GM23338 (cell line): ENCODE results near the gene NXPE4. TPM values are rescaled to one million over a fixed set of nuclear protein-coding genes. Genes with fewer than 3 reads are reported as not detected.

Experiments used
- EZH2phosphoT487 ChIP-seq: fragments of 200-600 bp; sonication (generic); IDR thresholded peaks from one replicate; pipeline ENCODE4 v1.8.1; 2018; ENCODE audit warnings: antibody characterized with exemption; ENCODE audit not compliant: unreplicated experiment
- JUNB ChIP-seq: IDR thresholded peaks from one replicate; pipeline ENCODE4 v1.6.1; 2016; ENCODE audit warnings: antibody characterized with exemption; ENCODE audit not compliant: unreplicated experiment
- NANOG ChIP-seq: IDR thresholded peaks from 2 replicates; pipeline ENCODE4 v1.6.1; 2016; ENCODE audit warnings: antibody characterized with exemption, borderline replicate concordance
- POLR2AphosphoS5 ChIP-seq: IDR thresholded peaks from 2 replicates; pipeline ENCODE4 v1.6.1; 2016; ENCODE audit warnings: antibody characterized with exemption, low read depth
- REST ChIP-seq: IDR thresholded peaks from one replicate; pipeline ENCODE4 v1.6.1; 2018; ENCODE audit warnings: antibody characterized with exemption; ENCODE audit not compliant: unreplicated experiment
- ZNF331 ChIP-seq: fragments of 250-450 bp; sonication (Bioruptor Pico); IDR thresholded peaks from 2 replicates; pipeline ENCODE4 v1.5.0; 2020; ENCODE audit warnings: low read depth, mild to moderate bottlenecking, moderate library complexity
- ZNF462 ChIP-seq: fragments of 250-450 bp; sonication (Bioruptor Pico); IDR thresholded peaks from 2 replicates; pipeline ENCODE4 v1.5.0; 2020; ENCODE audit warnings: mild to moderate bottlenecking, moderate library complexity
- polyA plus RNA-seq: library from polyadenylated mRNA; unstranded; fragments of >200 nt; fragmentation: Nextera tagmentation; extraction: Ambion mirVana; gene quantifications from 2 replicates; pipeline ENCODE4 v1.2.1, GENCODE V29; 2016
- total RNA-seq: library from RNA; depleted of rRNA; stranded (reverse); fragments of >200 nt; shearing (Covaris generic); gene quantifications from 2 replicates; pipeline ENCODE4 v1.2.3, GENCODE V29; 2014

NXPE4 gene
- total and polyA plus RNA-seq, 2 experiments from 2014 or later = not detected

GRCh38 chr11:114596175-114596919 is 761 bp upstream of the NXPE4 start (continued):
- TF ChIP-seq ZNF462 (CRISPR knock-in tag) = no peak
- no peak for TF ChIP-seq EZH2phosphoT487
- TF ChIP-seq ZNF331 (CRISPR knock-in tag) = no peak
- no peak for TF ChIP-seq REST
- TF ChIP-seq NANOG = no peak
- no peak for TF ChIP-seq POLR2AphosphoS5
- no peak for TF ChIP-seq JUNB
